Lower leg skin (tissue), 4 donors: ENCODE measurements around the gene ATP2B3. TPM values are rescaled to one million over a fixed set of nuclear protein-coding genes. Genes with fewer than 3 reads are reported as not detected.

Experiments used
- DNase-seq, 2 donors: peaks; one replicate each; pipeline ENCODE4 v3.0.0-alpha.2; 2019; ENCODE audit warnings: low spot score in 2 of 2
- H3K4me3 ChIP-seq: fragments of 200-600 bp; sonication (generic); 2 replicates; pipeline ENCODE4 v1.5.1; 2017; ENCODE audit warnings: mild to moderate bottlenecking, low read depth; ENCODE audit not compliant: poor library complexity, severe bottlenecking
- CTCF ChIP-seq, 3 donors: fragments of 450-650 bp; IDR thresholded peaks; one replicate each; pipeline ENCODE4 v1.5.1; 2016; ENCODE audit warnings: antibody characterized with exemption in 3 of 3, mild to moderate bottlenecking in 3 of 3, moderate library complexity in 2 of 3
- POLR2A ChIP-seq, 2 donors: fragments of 450-650 bp; IDR thresholded peaks; one replicate each; pipeline ENCODE4 v1.6.1; 2016 to 2017; ENCODE audit warnings: antibody characterized with exemption in 2 of 2, mild to moderate bottlenecking in 1 of 2, moderate library complexity in 1 of 2
- WGBS, 2 donors: methylation state at CpG; one replicate each; pipeline ENCODE4 v1.1.5; 2018; 5-methylcytosine and 5-hydroxymethylcytosine counted together
- intact Hi-C: fragments of 100-400 bp; cut with DNase I; formaldehyde crosslinking; loops from one replicate; pipeline ENCODE4 v1.15.0; 2023; ENCODE audit warnings: low total_unique reads
- total RNA-seq, 4 donors: library from RNA; depleted of rRNA; stranded (reverse); fragments of >200 nt; gene quantifications; one replicate each; pipeline ENCODE4 v1.1.0, GENCODE V29; 2016

ATP2B3 gene
- total RNA-seq, 4 donors from 2014 or later: 0.07 TPM; not detected in 3

- peak; percentile 46 to 93 for DNase-seq
- intact Hi-C loops: loop anchor here (10.0 kb wide), 1 partner anchor 110 kb away; no protein-coding TSS in a partner anchor
- H3K4me3 ChIP-seq: no peak overlapping the region
- no peak for TF ChIP-seq CTCF (IDR thresholded peaks at IDR 0.05)
- TF ChIP-seq POLR2A (IDR thresholded peaks at IDR 0.05): no peak
- 0 to 50% methylated on average over 1 to 17 of the region's 17 CpGs for WGBS, 2 donors
Measured at GRCh38 chrX:153554519-153555167, 37.2 kb downstream of the ATP2B3 start.

GRCh38 chrX:153556767-153557166 lies 39.3 kb downstream of the ATP2B3 start:
- WGBS, 2 donors: 89 to 92% methylated on average over 12 of the region's 12 CpGs
- TF ChIP-seq CTCF (IDR thresholded peaks at IDR 0.05) (no peak), POLR2A (IDR thresholded peaks at IDR 0.05) (no peak)
- H3K4me3 ChIP-seq: no peak overlapping the region
- DNase-seq: no peak
- intact Hi-C loops: loop anchor here (10.0 kb wide), 1 partner anchor 108 kb away; no protein-coding TSS in a partner anchor

GRCh38 chrX:153557618-153558355 lies 40.3 kb downstream of the ATP2B3 start:
- intact Hi-C loops: loop anchor here (10.0 kb wide), 1 partner anchor 107 kb away; no protein-coding TSS in a partner anchor

GRCh38 chrX:153560000-153560399 lies 42.6 kb downstream of the ATP2B3 start:
- intact Hi-C loops: loop anchor here (1.0 to 10.0 kb wide), 2 partner anchors 24 to 105 kb away; no protein-coding TSS in a partner anchor
- TF ChIP-seq POLR2A (IDR thresholded peaks at IDR 0.05) (no peak), CTCF (IDR thresholded peaks at IDR 0.05) (no peak)
- 67 to 83% methylated on average over 7 to 8 of the region's 9 CpGs for WGBS, 2 donors

More at GRCh38 chrX:153557618-153558355, 40.3 kb downstream of the ATP2B3 start:
- 82 to 85% methylated on average over 12 to 18 of the region's 19 CpGs for WGBS, 2 donors
- no peak for DNase-seq
- TF ChIP-seq CTCF (IDR thresholded peaks at IDR 0.05) (no peak), POLR2A (IDR thresholded peaks at IDR 0.05) (no peak)
- H3K4me3 ChIP-seq: no peak overlapping the region

GRCh38 chrX:153560466-153560865 lies 43.0 kb downstream of the ATP2B3 start:
- WGBS, 2 donors: 92 to 94% methylated on average over 16 to 21 of the region's 22 CpGs
- intact Hi-C loops: no loop called here
- H3K4me3 ChIP-seq: no peak overlapping the region

More at GRCh38 chrX:153560000-153560399, 42.6 kb downstream of the ATP2B3 start:
- no peak for DNase-seq
- no peak overlapping the region for H3K4me3 ChIP-seq

More at GRCh38 chrX:153560466-153560865, 43.0 kb downstream of the ATP2B3 start:
- DNase-seq: no peak
- TF ChIP-seq POLR2A (IDR thresholded peaks at IDR 0.05) (no peak), CTCF (IDR thresholded peaks at IDR 0.05) (no peak)
